HCT116 (cell line): ENCODE measurements around the gene MOCS2.

Source experiments
- CEBPB ChIP-seq: IDR thresholded peaks from 2 replicates; pipeline ENCODE4 v1.6.1; 2012; ENCODE audit warnings: low read depth
- ELF1 ChIP-seq: IDR thresholded peaks from 2 replicates; pipeline ENCODE4 v1.6.1; 2012; ENCODE audit warnings: low read depth, borderline replicate concordance
- EZH2 ChIP-seq: fragments of 200-600 bp; sonication (generic); IDR thresholded peaks from 2 replicates; pipeline ENCODE4 v1.6.1; 2017; ENCODE audit warnings: antibody characterized with exemption, mixed run types
- FOSL1 ChIP-seq: IDR thresholded peaks from 2 replicates; pipeline ENCODE4 v1.6.1; 2012; ENCODE audit warnings: low read depth
- JUND ChIP-seq: IDR thresholded peaks from 2 replicates; pipeline ENCODE4 v1.6.1; 2012
- POLR2A ChIP-seq: IDR thresholded peaks from 2 replicates; pipeline ENCODE4 v1.7.0; 2011; ENCODE audit warnings: borderline replicate concordance; ENCODE audit not compliant: insufficient read depth, insufficient read length; ENCODE audit errors: extremely low read depth
- POLR2AphosphoS5 ChIP-seq: IDR thresholded peaks from 2 replicates; pipeline ENCODE4 v1.6.1; 2011; ENCODE audit warnings: mild to moderate bottlenecking, low read depth, low read length, moderate library complexity
- SRF ChIP-seq: IDR thresholded peaks from 2 replicates; pipeline ENCODE4 v1.6.1; 2012; ENCODE audit warnings: low read depth
- YY1 ChIP-seq: IDR thresholded peaks from 2 replicates; pipeline ENCODE4 v1.6.1; 2011; ENCODE audit warnings: low read length, low read depth, moderate library complexity, mild to moderate bottlenecking; ENCODE audit not compliant: insufficient replicate concordance; ENCODE audit errors: extremely low read depth
- ZNF274 ChIP-seq: fragments of 200-500 bp; sonication (Bioruptor generic); IDR thresholded peaks from 2 replicates; pipeline ENCODE4 v1.6.1; 2014; ENCODE audit warnings: mild to moderate bottlenecking, low read depth, low read length, inconsistent platforms
- TF ChIP-seq, protein P1 (sequence below), 3 experiments: fragments of 200-600 bp in 1 of 3; sonication (generic) in 1 of 3; IDR thresholded peaks in 2 of 3; conservative IDR thresholded peaks in 1 of 3; 2 replicates each; pipeline ENCODE4 v1.5.1; 2012 to 2017; ENCODE audit warnings: low read depth in 2 of 3, low read length in 2 of 3, antibody characterized with exemption in 1 of 3, borderline replicate concordance in 1 of 3, control low read depth in 1 of 3, mild to moderate bottlenecking in 1 of 3, mixed read lengths in 1 of 3, mixed run types in 1 of 3, moderate library complexity in 1 of 3; ENCODE audit not compliant: insufficient read depth in 1 of 3
- TF ChIP-seq, protein P2 (sequence below): IDR thresholded peaks from 2 replicates; pipeline ENCODE4 v1.6.1; 2011; ENCODE audit warnings: mild to moderate bottlenecking, low read length, moderate library complexity; ENCODE audit not compliant: insufficient replicate concordance; ENCODE audit errors: extremely low read depth
- TF ChIP-seq, protein P3 (sequence below): IDR thresholded peaks from 2 replicates; pipeline ENCODE4 v1.6.1; 2012; ENCODE audit warnings: low read depth

DNA sequence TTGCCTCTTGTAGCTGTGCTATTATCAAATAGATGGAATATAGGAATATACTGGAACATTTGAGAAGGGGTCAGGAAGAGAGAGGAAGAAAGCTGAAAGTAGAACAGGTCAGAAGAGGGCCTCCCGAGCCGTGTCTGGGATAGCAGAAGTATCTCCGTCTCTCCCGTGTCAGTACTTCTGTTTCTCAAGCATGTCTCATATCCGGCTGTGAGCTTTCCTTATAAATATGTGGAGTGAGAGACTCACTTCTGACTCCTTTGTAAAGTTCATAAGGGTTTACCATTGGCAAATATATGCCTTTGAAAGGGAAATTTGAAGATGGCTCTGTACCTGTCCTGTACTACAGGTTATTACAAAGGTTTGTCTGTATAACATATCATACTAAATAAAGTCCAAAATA lies 50.3 kb downstream of the MOCS2 start:
- TF ChIP-seq POLR2AphosphoS5 (no peak), FOSL1 (no peak), POLR2A (no peak), YY1 (no peak), ZNF274 (no peak), SRF (no peak), EZH2 (no peak), CEBPB (no peak), JUND (no peak), ELF1 (no peak)
- TF ChIP-seq, protein P1, sequence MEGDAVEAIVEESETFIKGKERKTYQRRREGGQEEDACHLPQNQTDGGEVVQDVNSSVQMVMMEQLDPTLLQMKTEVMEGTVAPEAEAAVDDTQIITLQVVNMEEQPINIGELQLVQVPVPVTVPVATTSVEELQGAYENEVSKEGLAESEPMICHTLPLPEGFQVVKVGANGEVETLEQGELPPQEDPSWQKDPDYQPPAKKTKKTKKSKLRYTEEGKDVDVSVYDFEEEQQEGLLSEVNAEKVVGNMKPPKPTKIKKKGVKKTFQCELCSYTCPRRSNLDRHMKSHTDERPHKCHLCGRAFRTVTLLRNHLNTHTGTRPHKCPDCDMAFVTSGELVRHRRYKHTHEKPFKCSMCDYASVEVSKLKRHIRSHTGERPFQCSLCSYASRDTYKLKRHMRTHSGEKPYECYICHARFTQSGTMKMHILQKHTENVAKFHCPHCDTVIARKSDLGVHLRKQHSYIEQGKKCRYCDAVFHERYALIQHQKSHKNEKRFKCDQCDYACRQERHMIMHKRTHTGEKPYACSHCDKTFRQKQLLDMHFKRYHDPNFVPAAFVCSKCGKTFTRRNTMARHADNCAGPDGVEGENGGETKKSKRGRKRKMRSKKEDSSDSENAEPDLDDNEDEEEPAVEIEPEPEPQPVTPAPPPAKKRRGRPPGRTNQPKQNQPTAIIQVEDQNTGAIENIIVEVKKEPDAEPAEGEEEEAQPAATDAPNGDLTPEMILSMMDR (IDR thresholded peaks at IDR 0.05 in 2 of 3, conservative IDR thresholded peaks at IDR 0.05 in 1 of 3; ENCODE audit: borderline replicate concordance in 1 of 3, insufficient read depth in 1 of 3, low read depth in 2 of 3, low read length in 2 of 3), result no peak
- TF ChIP-seq, protein P2, sequence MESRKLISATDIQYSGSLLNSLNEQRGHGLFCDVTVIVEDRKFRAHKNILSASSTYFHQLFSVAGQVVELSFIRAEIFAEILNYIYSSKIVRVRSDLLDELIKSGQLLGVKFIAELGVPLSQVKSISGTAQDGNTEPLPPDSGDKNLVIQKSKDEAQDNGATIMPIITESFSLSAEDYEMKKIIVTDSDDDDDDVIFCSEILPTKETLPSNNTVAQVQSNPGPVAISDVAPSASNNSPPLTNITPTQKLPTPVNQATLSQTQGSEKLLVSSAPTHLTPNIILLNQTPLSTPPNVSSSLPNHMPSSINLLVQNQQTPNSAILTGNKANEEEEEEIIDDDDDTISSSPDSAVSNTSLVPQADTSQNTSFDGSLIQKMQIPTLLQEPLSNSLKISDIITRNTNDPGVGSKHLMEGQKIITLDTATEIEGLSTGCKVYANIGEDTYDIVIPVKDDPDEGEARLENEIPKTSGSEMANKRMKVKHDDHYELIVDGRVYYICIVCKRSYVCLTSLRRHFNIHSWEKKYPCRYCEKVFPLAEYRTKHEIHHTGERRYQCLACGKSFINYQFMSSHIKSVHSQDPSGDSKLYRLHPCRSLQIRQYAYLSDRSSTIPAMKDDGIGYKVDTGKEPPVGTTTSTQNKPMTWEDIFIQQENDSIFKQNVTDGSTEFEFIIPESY, result no peak
- TF ChIP-seq, protein P3, sequence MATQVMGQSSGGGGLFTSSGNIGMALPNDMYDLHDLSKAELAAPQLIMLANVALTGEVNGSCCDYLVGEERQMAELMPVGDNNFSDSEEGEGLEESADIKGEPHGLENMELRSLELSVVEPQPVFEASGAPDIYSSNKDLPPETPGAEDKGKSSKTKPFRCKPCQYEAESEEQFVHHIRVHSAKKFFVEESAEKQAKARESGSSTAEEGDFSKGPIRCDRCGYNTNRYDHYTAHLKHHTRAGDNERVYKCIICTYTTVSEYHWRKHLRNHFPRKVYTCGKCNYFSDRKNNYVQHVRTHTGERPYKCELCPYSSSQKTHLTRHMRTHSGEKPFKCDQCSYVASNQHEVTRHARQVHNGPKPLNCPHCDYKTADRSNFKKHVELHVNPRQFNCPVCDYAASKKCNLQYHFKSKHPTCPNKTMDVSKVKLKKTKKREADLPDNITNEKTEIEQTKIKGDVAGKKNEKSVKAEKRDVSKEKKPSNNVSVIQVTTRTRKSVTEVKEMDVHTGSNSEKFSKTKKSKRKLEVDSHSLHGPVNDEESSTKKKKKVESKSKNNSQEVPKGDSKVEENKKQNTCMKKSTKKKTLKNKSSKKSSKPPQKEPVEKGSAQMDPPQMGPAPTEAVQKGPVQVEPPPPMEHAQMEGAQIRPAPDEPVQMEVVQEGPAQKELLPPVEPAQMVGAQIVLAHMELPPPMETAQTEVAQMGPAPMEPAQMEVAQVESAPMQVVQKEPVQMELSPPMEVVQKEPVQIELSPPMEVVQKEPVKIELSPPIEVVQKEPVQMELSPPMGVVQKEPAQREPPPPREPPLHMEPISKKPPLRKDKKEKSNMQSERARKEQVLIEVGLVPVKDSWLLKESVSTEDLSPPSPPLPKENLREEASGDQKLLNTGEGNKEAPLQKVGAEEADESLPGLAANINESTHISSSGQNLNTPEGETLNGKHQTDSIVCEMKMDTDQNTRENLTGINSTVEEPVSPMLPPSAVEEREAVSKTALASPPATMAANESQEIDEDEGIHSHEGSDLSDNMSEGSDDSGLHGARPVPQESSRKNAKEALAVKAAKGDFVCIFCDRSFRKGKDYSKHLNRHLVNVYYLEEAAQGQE, result no peak
